Measurements from ENCODE around the gene LDB2.
"Not testable (repeated sequence)": the region's sequence is repeated elsewhere in the genome, so short reads cannot be mapped to it uniquely, and the experiment has no call there.

LDB2 gene

GRCh38 chr4:16588651-16589050 lies 309.8 kb downstream of the LDB2 start:
- DNase-seq: no peak

GRCh38 chr4:16588149-16588548 lies 310.3 kb downstream of the LDB2 start:
- DNase-seq: no peak

- no peak for DNase-seq
Observed at GRCh38 chr4:16585053-16585452, 313.4 kb downstream of the LDB2 start.

- DNase-seq: no peak
Observed at GRCh38 chr4:16583764-16584163, 314.7 kb downstream of the LDB2 start.

- no peak for DNase-seq
Observed at GRCh38 chr4:16582526-16582925, 315.9 kb downstream of the LDB2 start.

- DNase-seq: no peak
Observed at GRCh38 chr4:16582036-16582435, 316.4 kb downstream of the LDB2 start.

- no peak for DNase-seq
Observed at GRCh38 chr4:16581117-16581516, 317.3 kb downstream of the LDB2 start.

- DNase-seq: no peak
Observed at GRCh38 chr4:16580514-16580913, 317.9 kb downstream of the LDB2 start.

- no peak for DNase-seq
Observed at GRCh38 chr4:16579866-16580265, 318.6 kb downstream of the LDB2 start.

- DNase-seq: no peak
Observed at GRCh38 chr4:16577177-16577576, 321.3 kb downstream of the LDB2 start.

- DNase-seq: no peak
Observed at GRCh38 chr4:16574981-16575380, 323.5 kb downstream of the LDB2 start.

GRCh38 chr4:16573739-16574138 lies 324.7 kb downstream of the LDB2 start:
- no peak for DNase-seq

- no peak for DNase-seq
Observed at GRCh38 chr4:16573206-16573605, 325.2 kb downstream of the LDB2 start.

- no peak for DNase-seq
Observed at GRCh38 chr4:16572631-16573030, 325.8 kb downstream of the LDB2 start.

- no peak for DNase-seq
Observed at GRCh38 chr4:16572161-16572560, 326.3 kb downstream of the LDB2 start.

GRCh38 chr4:16569790-16570189 lies 328.7 kb downstream of the LDB2 start:
- no peak for DNase-seq

- DNase-seq: not testable (repeated sequence)
Observed at GRCh38 chr4:16557316-16557715, 341.1 kb downstream of the LDB2 start.

- no peak for DNase-seq
Observed at GRCh38 chr4:16555156-16555555, 343.3 kb downstream of the LDB2 start.

- no peak for DNase-seq
Observed at GRCh38 chr4:16550531-16550930, 347.9 kb downstream of the LDB2 start.

- no peak for DNase-seq
Observed at GRCh38 chr4:16545656-16546055, 352.8 kb downstream of the LDB2 start.

- DNase-seq: no peak
Observed at GRCh38 chr4:16544869-16545268, 353.6 kb downstream of the LDB2 start.

- DNase-seq: no peak
Observed at GRCh38 chr4:16544251-16544721, 354.2 kb downstream of the LDB2 start.

- no peak for DNase-seq
Observed at GRCh38 chr4:16537926-16538325, 360.5 kb downstream of the LDB2 start.

GRCh38 chr4:16532240-16532970 lies 366.0 kb downstream of the LDB2 start:
- DNase-seq: no peak

All from activated effector memory CD4-positive, alpha-beta T cell treated with Interleukin-2 at 50 U/mL for 16 hours (primary cell).